ENCODE results near the gene C7orf33.
"Not testable (repeated sequence)": the region's sequence is repeated elsewhere in the genome, so short reads cannot be mapped to it uniquely, and the experiment has no call there.

The C7orf33 gene

DNA sequence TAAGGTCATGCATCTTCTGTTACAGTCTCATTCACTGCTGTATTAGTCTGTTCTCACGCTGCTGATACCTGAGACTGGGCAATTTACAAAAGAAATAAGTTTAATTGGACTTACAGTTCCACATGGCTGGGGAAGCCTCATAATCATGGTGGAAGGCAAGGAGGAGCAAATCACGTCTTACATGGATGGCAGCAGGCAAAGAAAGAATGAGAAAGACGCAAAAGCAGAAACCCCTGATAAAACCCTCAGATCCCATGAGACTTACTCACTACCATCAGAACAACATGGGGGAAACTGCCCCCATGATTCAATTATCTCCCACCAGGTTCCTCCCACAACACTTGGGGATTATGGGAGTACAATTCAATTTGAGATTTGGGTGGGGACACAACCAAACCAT, 5.8 kb downstream of the C7orf33 start:
- peaks cover 13% of the 10 kb centered on the region for H3K27me3 Mint-ChIP-seq (ENCODE audit: low read depth)
- H3K27ac Mint-ChIP-seq; H3K4me1 Mint-ChIP-seq (ENCODE audit: low read depth); H3K9me3 Mint-ChIP-seq; H3K4me3 Mint-ChIP-seq; H3K36me3 Mint-ChIP-seq (ENCODE audit: low read depth): not testable (repeated sequence)

DNA sequence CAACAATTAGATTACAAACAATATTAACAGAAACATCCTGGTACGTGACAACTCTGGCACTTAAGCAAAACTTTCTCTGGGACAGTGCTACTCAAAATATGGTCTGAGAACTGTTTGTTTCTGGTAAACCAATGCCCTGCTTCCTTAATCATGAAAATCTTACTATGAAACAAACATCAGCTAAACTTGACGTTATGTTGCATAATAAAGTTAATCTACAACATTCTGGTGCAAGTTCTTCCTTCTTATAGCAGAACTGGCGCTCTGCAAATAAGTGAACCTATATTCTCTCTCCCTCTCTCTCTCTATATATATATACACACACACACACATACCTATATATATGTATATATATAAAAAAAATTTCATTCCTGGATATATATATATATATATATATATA, 7.8 kb downstream of the C7orf33 start:
- H3K27me3 Mint-ChIP-seq (ENCODE audit: low read depth) = peaks cover 16% of the 10 kb centered on the region
- peaks cover under 1% of the 10 kb centered on the region for H3K36me3 Mint-ChIP-seq (ENCODE audit: low read depth)
- peaks cover 7% of the 10 kb centered on the region for H3K9me3 Mint-ChIP-seq
- H3K4me3 Mint-ChIP-seq = no peak overlapping the region
- H3K27ac Mint-ChIP-seq = no peak overlapping the region
- no peaks in the 10 kb centered on the region for H3K4me1 Mint-ChIP-seq (ENCODE audit: low read depth)

DNA sequence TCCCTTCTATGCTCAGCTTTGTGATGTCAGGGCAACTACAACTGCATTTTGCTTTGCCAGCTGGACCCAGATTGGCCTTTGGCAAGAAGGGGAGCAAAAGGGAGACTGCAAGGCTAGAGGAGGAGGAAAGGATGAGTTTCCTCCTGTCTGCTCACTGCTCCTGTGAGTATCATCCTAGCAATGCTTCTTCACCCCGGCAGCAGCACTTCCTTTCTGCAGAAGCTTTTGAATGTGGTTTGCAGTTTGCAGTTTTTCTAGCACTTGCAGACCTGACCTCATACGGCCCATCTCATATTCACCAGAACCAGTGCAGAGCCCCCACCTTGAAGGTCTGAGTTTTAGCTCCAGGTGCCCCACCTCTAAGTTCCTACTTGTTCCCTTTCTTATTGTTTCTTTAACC, 14.8 kb downstream of the C7orf33 start:
- Mint-ChIP-seq H3K4me1 (ENCODE audit: low read depth) (no peaks in the 10 kb centered on the region), H3K36me3 (ENCODE audit: low read depth) (peaks cover 8% of the 10 kb centered on the region), H3K27ac (no peak overlapping the region), H3K9me3 (peaks cover 32% of the 10 kb centered on the region), H3K27me3 (ENCODE audit: low read depth) (peaks cover 17% of the 10 kb centered on the region), H3K4me3 (no peak overlapping the region)

DNA sequence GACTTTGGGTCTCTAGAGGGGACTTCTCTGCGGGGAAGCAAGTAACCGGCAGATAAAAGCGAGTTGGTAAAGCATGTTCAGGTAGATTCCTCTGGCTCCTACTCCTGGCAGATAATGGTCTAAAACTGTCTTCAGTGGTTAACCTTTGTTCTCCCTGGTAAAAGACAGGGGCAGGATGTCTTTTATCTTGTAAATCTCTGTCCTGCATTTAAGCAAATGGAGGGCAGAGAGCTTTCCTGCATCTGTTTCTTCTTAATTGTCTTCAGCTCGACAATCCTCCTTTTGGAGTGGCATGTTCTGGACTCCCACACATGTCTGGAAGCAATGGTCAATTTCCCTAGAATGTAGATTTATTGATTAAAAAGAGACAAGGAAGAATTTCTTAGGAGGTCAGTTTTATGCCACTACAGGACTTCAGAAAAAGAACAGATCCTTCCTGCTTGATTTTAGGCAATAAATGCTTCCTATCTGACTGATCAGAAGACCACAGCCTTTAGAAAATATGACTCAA, 16.6 kb downstream of the C7orf33 start:
- Mint-ChIP-seq H3K36me3 (ENCODE audit: low read depth) (peaks cover 8% of the 10 kb centered on the region), H3K4me1 (ENCODE audit: low read depth) (no peaks in the 10 kb centered on the region), H3K9me3 (peaks cover 32% of the 10 kb centered on the region), H3K27me3 (ENCODE audit: low read depth) (peaks cover 24% of the 10 kb centered on the region), H3K4me3 (no peak overlapping the region), H3K27ac (no peak overlapping the region)

DNA sequence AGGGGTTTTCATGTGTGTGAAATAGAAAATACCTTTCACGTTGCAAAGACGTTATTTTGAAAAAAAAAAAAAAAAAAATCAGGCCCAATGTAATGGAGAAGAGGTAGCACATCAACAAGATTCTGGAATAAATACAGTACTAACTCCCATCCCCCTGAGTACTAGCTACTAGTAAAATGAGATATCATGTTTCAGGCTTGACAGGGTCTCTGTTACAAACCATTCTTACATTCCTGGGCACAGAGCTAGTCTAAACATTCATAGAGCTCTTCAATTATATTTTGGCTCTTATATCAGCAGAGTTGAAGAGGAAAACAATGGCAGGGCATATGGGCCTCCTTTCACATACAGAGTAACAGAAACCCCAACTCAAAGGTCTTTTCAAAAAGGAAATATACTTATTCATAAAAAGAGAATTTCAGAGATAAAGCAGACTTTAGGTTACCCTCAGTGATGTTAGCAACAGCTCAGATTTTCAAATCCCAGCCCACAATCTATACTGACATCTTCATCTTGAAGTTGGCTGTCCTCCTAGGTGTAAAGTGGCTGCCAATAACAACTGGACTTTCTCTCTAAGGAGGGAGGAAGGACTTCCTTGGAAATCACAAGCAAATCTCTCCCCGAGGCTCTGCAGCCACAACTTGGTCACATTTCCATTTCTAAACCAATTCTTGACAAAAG, 18.6 kb downstream of the C7orf33 start:
- peaks cover 27% of the 10 kb centered on the region for H3K27me3 Mint-ChIP-seq (ENCODE audit: low read depth)
- no peaks in the 10 kb centered on the region for H3K4me1 Mint-ChIP-seq (ENCODE audit: low read depth)
- no peak overlapping the region for H3K27ac Mint-ChIP-seq

DNA sequence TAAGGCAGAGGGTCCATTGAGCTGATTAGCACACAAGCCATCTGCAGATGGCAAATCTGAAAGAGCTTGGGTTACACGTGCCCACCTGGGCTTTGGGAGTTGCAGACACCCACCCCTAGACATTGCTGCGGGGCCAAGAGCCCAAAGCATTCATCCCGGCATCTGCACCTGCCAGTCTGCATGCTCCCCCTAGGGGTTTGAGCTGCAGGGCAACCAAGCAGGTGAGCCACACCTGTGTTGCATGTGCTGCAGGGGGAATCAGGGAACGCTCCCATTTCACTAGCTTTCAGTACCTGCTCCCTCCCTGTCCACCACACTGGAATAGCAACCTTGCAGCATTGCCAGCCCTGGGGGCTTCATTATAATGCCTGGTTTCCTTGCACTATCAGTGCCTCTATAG, 21.1 kb downstream of the C7orf33 start:
- H3K4me1 Mint-ChIP-seq (ENCODE audit: low read depth) = no peaks in the 10 kb centered on the region
- peaks cover 41% of the 10 kb centered on the region for H3K27me3 Mint-ChIP-seq (ENCODE audit: low read depth)
- H3K36me3 Mint-ChIP-seq (ENCODE audit: low read depth) = peaks cover 1% of the 10 kb centered on the region
- H3K4me3 Mint-ChIP-seq = no peak overlapping the region
- H3K9me3 Mint-ChIP-seq = peaks cover 3% of the 10 kb centered on the region
- no peak overlapping the region for H3K27ac Mint-ChIP-seq

More for the DNA sequence above, 18.6 kb downstream of the C7orf33 start:
- peaks cover 19% of the 10 kb centered on the region for H3K9me3 Mint-ChIP-seq
- H3K36me3 Mint-ChIP-seq (ENCODE audit: low read depth) = peaks cover 2% of the 10 kb centered on the region
- no peak overlapping the region for H3K4me3 Mint-ChIP-seq

DNA sequence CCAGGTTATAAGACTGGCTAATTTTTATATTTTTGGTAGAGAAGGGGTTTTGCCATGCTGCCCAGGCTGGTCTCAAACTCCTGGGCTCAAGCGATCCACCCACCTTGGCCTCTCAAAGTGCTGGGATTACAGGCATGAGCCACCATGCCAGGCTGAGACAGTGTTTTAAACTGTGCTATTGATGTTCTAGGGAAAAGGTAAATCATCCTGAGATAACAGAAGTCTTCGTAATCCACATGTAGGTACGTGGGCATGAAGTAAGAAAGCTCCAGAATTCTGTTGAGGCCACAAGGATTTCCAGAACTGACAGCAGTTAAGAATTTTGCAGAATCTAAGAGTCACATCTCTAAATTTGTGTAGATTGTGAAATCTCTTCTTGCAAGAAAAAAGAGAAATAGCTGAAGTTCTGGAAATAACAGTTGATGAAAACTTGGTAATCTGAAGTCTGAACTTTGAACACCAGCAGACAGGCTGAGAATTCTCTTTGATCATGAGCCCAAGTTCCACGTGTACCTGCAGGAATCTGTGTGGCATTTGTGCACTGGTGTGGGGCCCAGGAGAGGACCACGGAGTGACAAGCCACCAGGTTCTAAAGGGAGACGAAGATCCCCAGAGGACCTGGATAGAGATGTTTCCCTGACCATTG, 24.6 kb downstream of the C7orf33 start:
- Mint-ChIP-seq H3K27me3 (ENCODE audit: low read depth) (peaks cover 38% of the 10 kb centered on the region), H3K4me1 (ENCODE audit: low read depth) (no peaks in the 10 kb centered on the region), H3K9me3 (peaks cover 22% of the 10 kb centered on the region), H3K27ac (no peak overlapping the region), H3K4me3 (no peak overlapping the region), H3K36me3 (ENCODE audit: low read depth) (peaks cover 3% of the 10 kb centered on the region)

DNA sequence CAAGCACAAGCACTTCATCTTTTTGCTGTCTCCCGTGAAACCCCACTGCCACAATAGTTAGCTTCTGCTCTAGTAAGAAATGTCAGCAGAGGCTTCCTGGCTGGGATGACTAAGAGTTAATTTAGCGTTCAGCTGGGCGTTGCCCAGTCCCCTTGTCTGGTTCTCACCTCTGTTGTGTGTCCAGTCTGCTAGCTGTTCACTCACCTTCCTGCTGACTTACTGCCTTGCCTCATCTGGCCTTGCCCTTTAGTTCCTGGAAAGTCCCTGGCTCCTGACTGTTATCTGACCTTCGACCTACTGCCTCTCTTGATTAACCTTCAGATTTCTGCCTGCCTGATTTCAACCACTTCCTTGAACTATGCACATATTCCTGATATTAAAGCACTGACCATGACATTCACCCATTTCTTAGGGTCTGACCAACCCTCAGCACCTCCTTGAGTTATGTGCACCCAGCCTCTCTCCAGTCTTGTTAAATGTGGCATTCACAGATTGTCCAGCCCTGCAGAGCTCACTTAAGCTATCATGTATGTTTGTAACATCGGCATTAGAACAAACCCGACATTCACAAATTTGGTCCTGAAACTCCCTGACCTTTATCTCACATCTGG, 30.3 kb downstream of the C7orf33 start:
- Mint-ChIP-seq H3K4me3 (no peak overlapping the region), H3K4me1 (ENCODE audit: low read depth) (peaks cover 10% of the 10 kb centered on the region), H3K27me3 (ENCODE audit: low read depth) (peaks cover 10% of the 10 kb centered on the region), H3K36me3 (ENCODE audit: low read depth) (peaks cover 3% of the 10 kb centered on the region), H3K9me3 (peaks cover 22% of the 10 kb centered on the region), H3K27ac (no peak overlapping the region)

DNA sequence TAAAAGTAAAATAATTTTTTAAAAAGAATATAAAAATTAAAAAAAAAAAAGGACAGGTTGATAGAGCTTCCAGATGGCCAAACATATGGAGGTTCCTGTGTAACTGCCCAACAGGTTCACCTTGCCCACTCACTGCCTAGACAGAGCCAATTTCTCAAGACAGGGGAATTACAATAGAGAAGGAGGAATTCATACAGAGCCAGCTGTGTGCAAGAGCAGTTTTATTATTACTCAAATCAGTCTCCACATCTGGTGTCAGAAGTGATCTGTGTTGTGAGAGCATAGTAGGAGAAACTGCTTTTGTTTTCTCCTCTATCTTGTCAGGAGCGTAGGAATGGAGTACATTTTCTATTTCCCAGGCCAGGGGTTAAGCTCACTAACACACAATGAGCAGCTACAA, 31.0 kb downstream of the C7orf33 start:
- Mint-ChIP-seq H3K4me3 (no peak overlapping the region), H3K4me1 (ENCODE audit: low read depth) (peaks cover 10% of the 10 kb centered on the region), H3K27me3 (ENCODE audit: low read depth) (peaks cover 4% of the 10 kb centered on the region), H3K9me3 (peaks cover 19% of the 10 kb centered on the region), H3K36me3 (ENCODE audit: low read depth) (peaks cover 2% of the 10 kb centered on the region), H3K27ac (no peak overlapping the region)

DNA sequence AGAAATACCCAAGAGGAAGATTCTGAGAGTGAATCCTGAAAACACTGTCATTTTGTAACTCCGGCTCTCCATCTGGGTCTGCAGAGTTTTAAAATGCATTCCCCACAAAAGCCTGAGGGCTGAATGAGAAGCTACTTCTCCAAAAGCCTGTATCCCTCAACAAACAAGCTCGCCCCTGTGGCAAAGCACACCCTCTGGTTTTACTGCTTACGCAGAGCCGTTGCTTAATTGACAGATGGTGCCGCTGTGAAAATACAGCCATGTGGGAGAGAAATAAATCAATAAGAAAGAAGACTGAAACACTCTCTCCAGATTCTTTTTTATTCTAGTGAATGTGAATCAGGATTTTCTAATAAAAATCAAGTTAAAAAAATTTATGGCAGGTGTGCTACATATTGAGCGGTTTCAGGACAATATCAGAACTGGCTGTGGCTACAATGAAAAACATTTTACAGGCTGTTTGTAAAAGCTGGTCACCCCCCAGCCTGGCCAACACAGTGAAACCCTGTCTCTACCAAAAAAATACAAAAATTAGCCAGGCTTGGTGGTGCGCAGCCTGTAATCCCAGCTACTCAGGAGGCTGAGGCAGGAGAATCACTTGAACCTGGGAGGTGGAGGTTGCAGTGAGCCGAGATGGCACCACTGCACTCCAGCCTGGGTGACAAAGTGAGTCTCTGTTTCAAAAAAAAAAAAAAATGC, 32.5 kb downstream of the C7orf33 start:
- Mint-ChIP-seq H3K36me3 (ENCODE audit: low read depth) (no peaks in the 10 kb centered on the region), H3K9me3 (peaks cover 12% of the 10 kb centered on the region), H3K4me3 (no peak overlapping the region), H3K4me1 (ENCODE audit: low read depth) (peaks cover 19% of the 10 kb centered on the region), H3K27me3 (ENCODE audit: low read depth) (peaks cover 4% of the 10 kb centered on the region), H3K27ac (no peak overlapping the region)

DNA sequence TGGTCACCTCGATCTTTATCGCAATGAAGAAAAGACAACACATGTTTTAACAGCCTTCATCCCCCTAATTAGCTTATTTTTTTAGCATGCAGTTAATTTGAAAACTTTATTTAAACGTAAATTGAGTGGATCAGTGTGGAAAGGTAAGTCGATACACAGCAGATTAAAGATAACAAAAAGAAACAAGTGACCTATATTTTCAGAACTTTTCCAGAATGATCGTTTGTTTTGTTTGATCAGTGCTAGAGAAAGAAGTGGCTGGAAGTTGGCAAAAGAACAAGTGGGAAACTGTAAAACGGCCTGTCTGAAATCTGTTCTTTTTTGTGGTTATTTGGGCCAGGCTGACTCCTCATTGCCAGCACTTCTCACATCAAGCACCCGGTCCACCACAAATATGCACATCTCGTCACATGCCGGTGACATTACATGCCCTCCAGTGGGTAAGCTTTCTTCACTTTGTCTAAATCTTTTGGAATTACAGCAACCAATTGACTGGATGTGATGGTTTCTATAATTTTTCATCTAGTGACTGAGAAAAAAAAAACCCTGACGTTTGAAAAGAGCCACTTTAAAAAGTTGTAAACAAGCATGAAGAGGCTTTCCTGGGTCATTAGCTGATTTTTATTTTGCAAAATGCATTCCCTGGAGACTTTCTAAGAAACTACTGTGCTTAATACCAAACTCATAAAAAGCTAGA, 33.2 kb downstream of the C7orf33 start:
- no peak overlapping the region for H3K27ac Mint-ChIP-seq
- H3K36me3 Mint-ChIP-seq (ENCODE audit: low read depth) = no peaks in the 10 kb centered on the region
- peaks cover 24% of the 10 kb centered on the region for H3K4me1 Mint-ChIP-seq (ENCODE audit: low read depth)
- peaks cover 6% of the 10 kb centered on the region for H3K9me3 Mint-ChIP-seq
- no peak overlapping the region for H3K4me3 Mint-ChIP-seq
- peaks cover 4% of the 10 kb centered on the region for H3K27me3 Mint-ChIP-seq (ENCODE audit: low read depth)

DNA sequence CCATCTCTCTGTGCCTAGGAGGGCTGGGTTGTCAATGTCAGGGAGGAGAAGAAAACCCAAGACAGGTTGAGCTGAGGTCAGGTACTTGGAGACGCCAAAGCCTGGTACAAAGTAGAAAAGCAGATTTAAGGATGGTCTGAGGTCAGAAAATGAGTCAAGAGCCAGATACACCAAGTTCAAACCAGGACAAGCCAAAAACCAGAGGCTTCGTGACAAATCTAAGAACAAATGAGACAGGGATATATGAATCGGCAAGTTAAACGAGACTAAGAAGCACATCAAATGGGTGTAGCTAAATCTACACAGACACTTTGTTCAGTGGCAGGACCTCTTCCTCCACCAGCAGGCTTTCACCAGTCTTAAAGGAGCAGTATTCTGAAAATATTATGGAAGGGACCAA, 34.2 kb downstream of the C7orf33 start:
- Mint-ChIP-seq H3K9me3 (no peaks in the 10 kb centered on the region), H3K36me3 (ENCODE audit: low read depth) (no peaks in the 10 kb centered on the region), H3K27me3 (ENCODE audit: low read depth) (peaks cover 5% of the 10 kb centered on the region), H3K4me1 (ENCODE audit: low read depth) (peaks cover 29% of the 10 kb centered on the region), H3K4me3 (no peak overlapping the region), H3K27ac (no peak overlapping the region)

DNA sequence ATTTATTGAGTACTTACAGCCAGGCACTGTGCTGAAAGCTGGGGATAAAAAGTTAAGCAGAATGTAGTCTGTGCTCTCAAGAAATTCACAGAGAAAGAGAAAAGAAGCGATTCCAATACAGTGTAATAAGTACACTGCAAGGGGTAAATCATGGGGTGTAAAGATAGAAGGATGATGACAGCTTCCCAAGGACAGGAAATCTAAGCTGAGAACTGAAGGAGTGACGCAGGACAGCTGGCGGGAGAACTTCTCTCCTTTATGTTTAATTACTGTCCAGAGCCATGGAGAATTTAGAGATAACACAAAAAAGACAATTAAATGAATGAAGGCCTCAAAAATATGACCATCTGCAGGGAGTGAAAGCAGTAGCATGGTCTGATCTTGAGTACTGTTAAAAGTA, 34.8 kb downstream of the C7orf33 start:
- Mint-ChIP-seq H3K27me3 (ENCODE audit: low read depth) (peaks cover 11% of the 10 kb centered on the region), H3K27ac (no peak overlapping the region), H3K9me3 (peaks cover 6% of the 10 kb centered on the region), H3K36me3 (ENCODE audit: low read depth) (peaks cover 2% of the 10 kb centered on the region), H3K4me3 (no peak overlapping the region), H3K4me1 (ENCODE audit: low read depth) (peaks cover 32% of the 10 kb centered on the region)

DNA sequence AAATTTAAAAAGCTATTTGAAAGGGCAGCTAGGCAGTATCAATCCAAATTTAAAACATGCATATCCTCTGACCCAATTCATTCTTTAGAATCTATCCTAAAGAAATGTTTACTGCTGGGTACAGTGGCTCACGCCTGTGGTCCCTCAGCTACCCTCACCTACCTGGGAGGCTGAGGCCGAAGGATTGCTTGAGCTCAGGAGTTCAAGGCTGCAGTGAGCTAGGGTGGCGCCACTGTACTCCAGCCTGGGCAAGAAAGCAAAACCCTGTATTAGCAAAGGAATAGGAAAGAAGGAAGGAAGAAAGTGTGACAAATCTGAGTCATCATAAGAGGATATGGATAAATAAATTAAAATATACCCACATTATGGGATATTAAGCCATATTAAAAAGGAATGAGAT, 36.3 kb downstream of the C7orf33 start:
- H3K9me3 Mint-ChIP-seq = peaks cover 6% of the 10 kb centered on the region
- H3K4me3 Mint-ChIP-seq = no peak overlapping the region
- H3K4me1 Mint-ChIP-seq (ENCODE audit: low read depth) = peaks cover 25% of the 10 kb centered on the region
- H3K27ac Mint-ChIP-seq = no peak overlapping the region
- peaks cover 21% of the 10 kb centered on the region for H3K27me3 Mint-ChIP-seq (ENCODE audit: low read depth)
- peaks cover 3% of the 10 kb centered on the region for H3K36me3 Mint-ChIP-seq (ENCODE audit: low read depth)

Data from T-helper 1 cell treated with Interleukin-12 subunit alpha and Interleukin-12 subunit beta and Interleukin-4 antibody, amounts not matched to agents 30 μg/mL and 1 μg/mL, for 36 hours (primary cell).